H9 (cell line): ENCODE data around the gene PLEKHO2. TPM values are rescaled to one million over a fixed set of nuclear protein-coding genes. Genes with fewer than 3 reads are reported as not detected.
A peak's percentile ranks its signal among the peaks of the same experiment; 100 is the strongest.

Experiments
- DNase-seq: peaks from one replicate; pipeline ENCODE4 v3.0.0-alpha.2; 2017
- H2AFZ ChIP-seq: one replicate; pipeline ENCODE4 v1.6.1; 2013; ENCODE audit warnings: mild to moderate bottlenecking, low read length, control low read depth, moderate library complexity
- H2AK5ac ChIP-seq: 2 replicates; pipeline ENCODE4 v1.6.1; 2013; ENCODE audit warnings: low read length, control low read depth, mixed read lengths; ENCODE audit not compliant: insufficient read length
- H2BK120ac ChIP-seq: one replicate; pipeline ENCODE4 v1.6.1; 2013; ENCODE audit warnings: low read depth, mild to moderate bottlenecking, low read length, control low read depth, inconsistent platforms; ENCODE audit not compliant: poor library complexity, severe bottlenecking
- H2BK12ac ChIP-seq: 2 replicates; pipeline ENCODE4 v1.6.1; 2013; ENCODE audit warnings: low read length, control low read depth, mixed read lengths, low read depth; ENCODE audit not compliant: insufficient read length
- H2BK15ac ChIP-seq: 2 replicates; pipeline ENCODE4 v1.6.1; 2013; ENCODE audit warnings: low read depth, low read length, control low read depth
- H2BK20ac ChIP-seq: one replicate; pipeline ENCODE4 v1.6.1; 2013; ENCODE audit warnings: low read depth, mild to moderate bottlenecking, low read length, control low read depth, inconsistent platforms; ENCODE audit not compliant: poor library complexity, severe bottlenecking
- H2BK5ac ChIP-seq: 2 replicates; pipeline ENCODE4 v1.6.1; 2013; ENCODE audit warnings: low read length, control low read depth, mixed read lengths; ENCODE audit not compliant: insufficient read length
- H3K14ac ChIP-seq: 2 replicates; pipeline ENCODE4 v1.6.1; 2013; ENCODE audit warnings: low read length, control low read depth; ENCODE audit not compliant: insufficient read depth
- H3K18ac ChIP-seq: 2 replicates; pipeline ENCODE4 v1.6.1; 2013; ENCODE audit warnings: low read depth, mild to moderate bottlenecking, mixed read lengths, low read length, control low read depth; ENCODE audit not compliant: insufficient read length
- H3K23ac ChIP-seq: 2 replicates; pipeline ENCODE4 v1.6.1; 2013; ENCODE audit warnings: low read length, control low read depth, mixed read lengths, low read depth; ENCODE audit not compliant: insufficient read length
- H3K23me2 ChIP-seq: 2 replicates; pipeline ENCODE4 v1.6.1; 2013; ENCODE audit warnings: low read depth, mild to moderate bottlenecking, mixed read lengths, low read length, control low read depth; ENCODE audit not compliant: insufficient read length, poor library complexity, severe bottlenecking
- H3K27ac ChIP-seq: 2 replicates; pipeline ENCODE4 v1.5.1; 2013; ENCODE audit warnings: low read length, control low read depth, mixed read lengths, low read depth; ENCODE audit not compliant: insufficient read length
- H3K27me3 ChIP-seq: 2 replicates; pipeline ENCODE4 v1.6.1; 2013; ENCODE audit warnings: low read length, control low read depth, inconsistent platforms; ENCODE audit not compliant: insufficient read depth
- H3K4ac ChIP-seq: 2 replicates; pipeline ENCODE4 v1.6.1; 2013; ENCODE audit warnings: low read depth, mild to moderate bottlenecking, control low read depth, inconsistent platforms, low read length, moderate library complexity
- H3K4me1 ChIP-seq: 2 replicates; pipeline ENCODE4 v1.6.1; 2013; ENCODE audit warnings: low read length, control low read depth, inconsistent platforms; ENCODE audit not compliant: insufficient read depth
- H3K4me2 ChIP-seq: 2 replicates; pipeline ENCODE4 v1.6.1; 2013; ENCODE audit warnings: low read length, control low read depth, mixed read lengths; ENCODE audit not compliant: insufficient read length, insufficient read depth
- H3K56ac ChIP-seq: 2 replicates; pipeline ENCODE4 v1.6.1; 2013; ENCODE audit warnings: low read depth, mild to moderate bottlenecking, mixed read lengths, low read length, control low read depth; ENCODE audit not compliant: insufficient read length
- H3K79me1 ChIP-seq: 2 replicates; pipeline ENCODE4 v1.6.1; 2013; ENCODE audit warnings: low read depth, mild to moderate bottlenecking, moderate library complexity, low read length, control low read depth, inconsistent platforms; ENCODE audit not compliant: insufficient read depth, poor library complexity, severe bottlenecking
- H3K79me2 ChIP-seq: 2 replicates; pipeline ENCODE4 v1.6.1; 2013; ENCODE audit warnings: low read length, control low read depth, inconsistent platforms; ENCODE audit not compliant: insufficient read depth
- H3K9ac ChIP-seq: 2 replicates; pipeline ENCODE4 v1.6.1; 2013; ENCODE audit warnings: low read length, control low read depth, mixed read lengths; ENCODE audit not compliant: insufficient read length; ENCODE audit errors: extremely low read depth
- H3K9me3 ChIP-seq: one replicate; pipeline ENCODE4 v1.6.1; 2013; ENCODE audit warnings: low read depth, low read length, inconsistent platforms; ENCODE audit not compliant: control insufficient read depth
- H3T11ph ChIP-seq: one replicate; pipeline ENCODE4 v1.6.1; 2013; ENCODE audit warnings: mild to moderate bottlenecking, low read length, control low read depth, inconsistent platforms
- H4K20me1 ChIP-seq: one replicate; pipeline ENCODE4 v1.6.1; 2013; ENCODE audit not compliant: control insufficient read depth, insufficient read length, insufficient read depth
- H4K5ac ChIP-seq: 2 replicates; pipeline ENCODE4 v1.6.1; 2013; ENCODE audit warnings: low read depth, mild to moderate bottlenecking, mixed read lengths, low read length, control low read depth; ENCODE audit not compliant: insufficient read length
- H4K8ac ChIP-seq: replicated peaks from 2 replicates; pipeline ENCODE4 v1.6.1; 2013; ENCODE audit warnings: low read length, control low read depth, mixed read lengths, low read depth; ENCODE audit not compliant: insufficient read length
- H4K91ac ChIP-seq: 2 replicates; pipeline ENCODE4 v1.6.1; 2013; ENCODE audit warnings: low read depth, mild to moderate bottlenecking, moderate library complexity, mixed read lengths, low read length, control low read depth; ENCODE audit not compliant: insufficient read length
- H3K27ac Mint-ChIP-seq, 3 experiments: 2 replicates in 2 of 3; 3 replicates in 1 of 3; pipeline ENCODE4 v1.8.0; 2020 to 2021; ENCODE audit warnings: mixed read lengths in 3 of 3, mild to moderate bottlenecking in 1 of 3, moderate library complexity in 1 of 3
- H3K27me3 Mint-ChIP-seq: 2 replicates; pipeline ENCODE4 v1.8.0; 2021; ENCODE audit warnings: low read depth, mild to moderate bottlenecking, moderate library complexity, mixed read lengths
- H3K36me3 Mint-ChIP-seq, 3 experiments: 2 replicates in 2 of 3; 3 replicates in 1 of 3; pipeline ENCODE4 v1.8.0; 2020 to 2021; ENCODE audit warnings: low read depth in 3 of 3, mixed read lengths in 3 of 3; ENCODE audit not compliant: insufficient read depth in 1 of 3
- H3K4me1 Mint-ChIP-seq, 2 experiments: 2 replicates each; pipeline ENCODE4 v1.8.0; 2020; ENCODE audit warnings: mixed read lengths in 2 of 2
- H3K4me3 Mint-ChIP-seq, 2 experiments: 2 replicates in 1 of 2; 3 replicates in 1 of 2; pipeline ENCODE4 v1.8.0; 2020 to 2021; ENCODE audit warnings: mild to moderate bottlenecking in 2 of 2, mixed read lengths in 2 of 2, moderate library complexity in 1 of 2
- H3K9me3 Mint-ChIP-seq, 2 experiments: 2 replicates in 1 of 2; 3 replicates in 1 of 2; pipeline ENCODE4 v1.8.0; 2020; ENCODE audit warnings: mild to moderate bottlenecking in 2 of 2, mixed read lengths in 2 of 2, moderate library complexity in 1 of 2
- CTCF ChIP-seq: fragments of 200-600 bp; sonication (generic); conservative IDR thresholded peaks from 3 replicates; pipeline ENCODE4 v1.8.0; 2021; ENCODE audit warnings: antibody characterized with exemption, mild to moderate bottlenecking
- WGBS: extraction: QIAGEN DNeasy Blood & Tissue Kit; methylation state at CpG from one replicate; pipeline ENCODE4 v1.1.7; 2013; ENCODE audit warnings: missing lambda C conversion rate, low lambda C conversion rate, mixed read lengths; ENCODE audit not compliant: insufficient read length; ENCODE audit errors: extremely low coverage; 5-methylcytosine and 5-hydroxymethylcytosine counted together
- long read RNA-seq: library from polyadenylated mRNA; unstranded; transcript quantifications from one replicate; pipeline ENCODE4 v2.0.0, GENCODE V29; 2020
- total RNA-seq: library from RNA; stranded (reverse); gene quantifications from 2 replicates; pipeline ENCODE4 v1.2.1, GENCODE V29; 2021

PLEKHO2 gene
- 16.6 and 18.1 TPM in 2 replicates for total RNA-seq
- long read RNA-seq, transcript PLEKHO2-201 (6 exons, 3,720 nt) = major isoform, 25 of 38 reads
- long read RNA-seq, partial matches to known transcripts = 9 of 38 reads
- long read RNA-seq, other reads (novel, unspliced or antisense) = 3 of 38 reads

GRCh38 chr15:64841344-64842095 lies at the start of gene PLEKHO2:
Gene PLEKHO2, plus strand, starts transcription at chr15:64841915. Its CDS starts 102 bp downstream, at chr15:64842017.
- Histone ChIP-seq H3K18ac (peak within 1 kb of the TSS; percentile 32), H3K9me3 (no peaks in the 10 kb centered on the region), H3K4me2 (peak within 1 kb of the TSS; percentile 88), H3K4ac (no peak within 1 kb of the TSS), H3K23ac (no peak within 1 kb of the TSS), H4K8ac (no peak within 1 kb of the TSS), H2BK15ac (no peak within 1 kb of the TSS), H3K14ac (peak within 1 kb of the TSS; percentile 66; the same call in 1 of the 2 replicates), H3K79me1 (peaks cover 10% of the 10 kb centered on the region), H2AFZ (no peak within 1 kb of the TSS), H3K9ac (peak within 1 kb of the TSS; percentile 90), H4K5ac (no peak within 1 kb of the TSS), H2AK5ac (no peak within 1 kb of the TSS), H2BK5ac (no peak within 1 kb of the TSS), H3K79me2 (peaks cover 26% of the 10 kb centered on the region; the same call in 1 of the 2 replicates), H3K23me2 (peaks cover 16% of the 10 kb centered on the region), H3K27ac (no peak within 1 kb of the TSS), H3K56ac (no peak within 1 kb of the TSS), H3K4me1 (no peaks in the 10 kb centered on the region; the same call in 1 of the 2 replicates), H3T11ph (no peak within 1 kb of the TSS), H2BK12ac (no peak within 1 kb of the TSS), H2BK120ac (no peak within 1 kb of the TSS), H2BK20ac (no peak within 1 kb of the TSS), H3K27me3 (0 out of 2 replicates have a peak, but pooled peaks cover 2% of the 10 kb centered on the region), H4K91ac (no peak within 1 kb of the TSS), H4K20me1 (peaks cover 2% of the 10 kb centered on the region)
- Mint-ChIP-seq H3K27me3 (no peaks in the 10 kb centered on the region; the same call in 1 of the 2 replicates), H3K27ac (peak within 1 kb of the TSS; percentile 87 to 96 (median 93)), H3K9me3 (no peaks in the 10 kb centered on the region), H3K4me3 (peak within 1 kb of the TSS; percentile 90 to 99), H3K36me3 (peaks cover 3 to 9% (median 5%) of the 10 kb centered on the region in 3 experiments; a peak in 6 of 7 replicates), H3K4me1 (peaks cover 51 to 56% of the 10 kb centered on the region in 2 experiments)
- DNase-seq = peak; percentile 99
- no CpG with 5 or more reads among the region's 75 CpGs for WGBS
- TF ChIP-seq CTCF = peak; percentile 48
